Left ventricle myocardium inferior (tissue), 1 donor: ENCODE results near the gene FARP1. TPM values are rescaled to one million over a fixed set of nuclear protein-coding genes. Genes with fewer than 3 reads are reported as not detected.

Experiments
- DNase-seq: peaks from one replicate; pipeline ENCODE4 v3.0.0-alpha.2; 2020
- H3K27ac ChIP-seq: fragments of 200-600 bp; replicated peaks from 2 replicates; pipeline ENCODE4 v1.8.0; 2021
- H3K27me3 ChIP-seq: fragments of 200-600 bp; 2 replicates; pipeline ENCODE4 v1.8.0; 2021; ENCODE audit warnings: low read depth
- H3K36me3 ChIP-seq: fragments of 200-600 bp; 2 replicates; pipeline ENCODE4 v1.8.0; 2021
- H3K4me1 ChIP-seq: fragments of 200-600 bp; 2 replicates; pipeline ENCODE4 v1.8.0; 2021
- H3K4me3 ChIP-seq: fragments of 200-600 bp; 2 replicates; pipeline ENCODE4 v1.8.0; 2021; ENCODE audit warnings: mild to moderate bottlenecking, moderate library complexity
- H3K9me3 ChIP-seq: fragments of 200-600 bp; replicated peaks from 2 replicates; pipeline ENCODE4 v1.8.0; 2021
- intact Hi-C: fragments of 100-400 bp; cut with micrococcal nuclease; formaldehyde crosslinking; loops from one replicate; pipeline ENCODE4 v1.11.0; 2022
- total RNA-seq: library from RNA; stranded (reverse); fragmentation: NEBNext Ultra II Directional; extraction: Animal tissue kit (Norgen Biotek cat#: 25700); gene quantifications from one replicate; pipeline ENCODE4 v1.2.1, GENCODE V29; 2021
- TF ChIP-seq, protein P1 (sequence below): fragments of 200-600 bp; IDR thresholded peaks from 2 replicates; pipeline ENCODE4 v1.8.0; 2021; ENCODE audit warnings: antibody characterized with exemption, mild to moderate bottlenecking, borderline replicate concordance
- donor health status: DM: no; HTN: yes; CAD: no; lungs with severe emphysema.

Gene FARP1
- total RNA-seq, 1 donor from 2014 or later, result 17.6 TPM

DNA sequence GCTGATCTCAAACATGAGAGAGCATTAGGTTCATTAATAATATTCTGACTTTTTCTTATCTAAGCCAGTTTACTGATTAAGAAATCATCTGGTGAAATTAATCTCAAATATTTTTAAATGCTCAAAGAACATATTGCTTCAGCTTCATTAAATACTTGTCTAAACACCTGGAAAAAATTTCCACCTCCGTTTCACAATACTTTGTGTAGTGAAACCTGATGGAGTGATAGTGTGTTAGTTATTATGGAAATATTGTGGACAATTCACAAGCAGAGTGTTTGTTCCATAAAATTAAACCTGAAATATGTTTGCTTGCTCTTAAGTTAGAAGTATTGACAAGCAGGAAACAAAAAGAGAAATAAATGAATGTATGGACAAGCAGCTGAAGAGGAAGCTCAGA lies 91.5 kb downstream of the FARP1 start:
- H3K9me3 ChIP-seq, result no peaks in the 10 kb centered on the region
- no peak overlapping the region for H3K4me3 ChIP-seq
- no peak for DNase-seq
- H3K27me3 ChIP-seq, result no peaks in the 10 kb centered on the region
- H3K4me1 ChIP-seq, result peaks cover 11% of the 10 kb centered on the region
- TF ChIP-seq, protein P1, sequence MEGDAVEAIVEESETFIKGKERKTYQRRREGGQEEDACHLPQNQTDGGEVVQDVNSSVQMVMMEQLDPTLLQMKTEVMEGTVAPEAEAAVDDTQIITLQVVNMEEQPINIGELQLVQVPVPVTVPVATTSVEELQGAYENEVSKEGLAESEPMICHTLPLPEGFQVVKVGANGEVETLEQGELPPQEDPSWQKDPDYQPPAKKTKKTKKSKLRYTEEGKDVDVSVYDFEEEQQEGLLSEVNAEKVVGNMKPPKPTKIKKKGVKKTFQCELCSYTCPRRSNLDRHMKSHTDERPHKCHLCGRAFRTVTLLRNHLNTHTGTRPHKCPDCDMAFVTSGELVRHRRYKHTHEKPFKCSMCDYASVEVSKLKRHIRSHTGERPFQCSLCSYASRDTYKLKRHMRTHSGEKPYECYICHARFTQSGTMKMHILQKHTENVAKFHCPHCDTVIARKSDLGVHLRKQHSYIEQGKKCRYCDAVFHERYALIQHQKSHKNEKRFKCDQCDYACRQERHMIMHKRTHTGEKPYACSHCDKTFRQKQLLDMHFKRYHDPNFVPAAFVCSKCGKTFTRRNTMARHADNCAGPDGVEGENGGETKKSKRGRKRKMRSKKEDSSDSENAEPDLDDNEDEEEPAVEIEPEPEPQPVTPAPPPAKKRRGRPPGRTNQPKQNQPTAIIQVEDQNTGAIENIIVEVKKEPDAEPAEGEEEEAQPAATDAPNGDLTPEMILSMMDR, result no peak
- no peaks in the 10 kb centered on the region for H3K36me3 ChIP-seq
- intact Hi-C loops, result no loop called here
- H3K27ac ChIP-seq, result no peak overlapping the region

DNA sequence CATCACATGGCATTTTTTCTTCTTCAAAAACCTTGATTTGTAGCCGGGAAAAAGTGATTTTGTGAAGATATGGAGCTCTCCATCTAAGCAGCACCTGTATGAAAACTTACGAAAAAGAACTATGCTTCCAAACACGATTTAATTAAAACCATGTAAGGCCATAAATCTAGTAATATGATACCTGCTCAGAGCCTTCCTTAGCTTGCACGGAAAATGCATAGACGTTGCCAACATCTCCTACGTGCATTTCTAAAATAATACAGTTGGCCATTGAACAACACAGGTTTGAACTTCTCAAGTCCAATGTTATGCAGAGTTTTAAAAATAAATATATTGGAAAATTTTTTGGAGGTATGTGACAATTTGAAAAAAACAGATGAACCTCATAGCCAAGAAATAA lies 93.3 kb downstream of the FARP1 start:
- H3K9me3 ChIP-seq, result no peaks in the 10 kb centered on the region
- no peak overlapping the region for H3K27ac ChIP-seq
- DNase-seq, result no peak
- H3K27me3 ChIP-seq, result no peaks in the 10 kb centered on the region
- no peaks in the 10 kb centered on the region for H3K36me3 ChIP-seq
- peaks cover 11% of the 10 kb centered on the region for H3K4me1 ChIP-seq
- TF ChIP-seq, protein P1, result no peak
- no peak overlapping the region for H3K4me3 ChIP-seq
- intact Hi-C loops, result no loop called here

DNA sequence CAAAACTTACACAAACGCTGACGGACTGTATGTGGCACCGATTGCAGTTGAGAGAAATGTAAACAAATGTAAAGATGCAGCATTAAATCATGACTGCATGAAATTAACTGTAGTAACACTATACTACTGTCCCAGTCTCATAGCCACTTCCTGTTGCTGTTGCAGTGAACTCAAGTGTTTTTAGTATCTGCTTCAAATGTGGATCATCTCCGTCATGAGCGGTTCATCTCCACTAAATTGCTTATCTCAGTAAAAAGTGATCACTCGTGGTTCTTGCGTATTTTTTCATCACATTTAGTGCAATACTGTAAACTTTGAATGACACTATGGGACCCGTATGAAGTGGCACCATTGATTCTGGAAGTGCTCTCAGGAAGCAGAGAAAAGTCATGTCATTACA lies 94.4 kb downstream of the FARP1 start:
- intact Hi-C loops, result no loop called here
- Histone ChIP-seq H3K27me3 (no peaks in the 10 kb centered on the region), H3K4me3 (no peak overlapping the region), H3K9me3 (no peaks in the 10 kb centered on the region), H3K36me3 (no peaks in the 10 kb centered on the region), H3K4me1 (peaks cover 11% of the 10 kb centered on the region), H3K27ac (no peak overlapping the region)
- TF ChIP-seq, protein P1, result no peak
- no peak for DNase-seq

DNA sequence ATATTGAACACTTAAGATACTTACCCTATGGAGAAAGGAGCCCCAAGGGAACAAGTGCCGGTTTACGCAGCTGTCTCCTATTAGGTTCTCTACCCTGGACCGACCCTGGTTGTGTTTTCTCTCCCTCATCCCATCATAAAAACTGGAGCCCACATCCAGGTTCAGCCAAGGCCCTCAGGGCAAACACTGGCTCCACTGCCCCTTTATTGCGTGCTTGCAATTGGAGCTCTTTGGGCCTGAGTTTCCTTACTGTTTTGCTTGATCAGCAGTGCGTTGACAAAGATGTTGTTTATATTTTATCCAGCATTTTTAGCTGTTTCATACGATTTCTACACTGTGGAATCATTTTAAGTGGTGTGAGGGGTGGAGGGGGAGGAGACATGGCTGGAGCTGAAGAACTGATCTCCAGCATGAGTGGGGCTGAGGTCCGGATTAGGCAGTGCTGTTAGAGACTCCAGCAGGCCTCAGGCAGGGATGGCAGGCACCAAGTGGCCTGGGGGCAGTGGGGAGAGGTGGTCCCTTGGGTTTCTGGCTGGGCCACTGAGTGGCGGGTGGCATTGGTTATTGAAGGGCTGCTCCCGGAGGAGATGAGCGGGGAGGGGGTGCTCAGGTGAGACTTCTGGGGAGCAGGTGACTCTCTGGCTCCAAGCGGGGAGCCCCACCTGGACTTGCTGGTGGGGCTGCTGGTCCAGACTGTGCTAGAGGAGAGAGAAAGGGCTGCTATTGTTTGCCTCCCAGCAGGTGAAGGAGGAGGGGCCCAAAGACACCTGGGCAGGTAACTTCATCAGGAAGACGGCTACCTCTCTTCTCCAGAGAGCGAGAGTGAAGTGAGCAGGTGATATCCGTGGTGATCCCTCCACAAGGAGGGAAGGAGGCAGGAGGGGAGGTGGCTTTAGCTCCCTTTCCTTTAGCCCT lies 96.5 kb downstream of the FARP1 start:
- TF ChIP-seq, protein P1, result no peak
- no peak for DNase-seq
- Histone ChIP-seq H3K27ac (no peak overlapping the region), H3K4me3 (no peak overlapping the region), H3K27me3 (no peaks in the 10 kb centered on the region), H3K9me3 (no peaks in the 10 kb centered on the region), H3K36me3 (no peaks in the 10 kb centered on the region), H3K4me1 (no peaks in the 10 kb centered on the region)
- intact Hi-C loops, result no loop called here

DNA sequence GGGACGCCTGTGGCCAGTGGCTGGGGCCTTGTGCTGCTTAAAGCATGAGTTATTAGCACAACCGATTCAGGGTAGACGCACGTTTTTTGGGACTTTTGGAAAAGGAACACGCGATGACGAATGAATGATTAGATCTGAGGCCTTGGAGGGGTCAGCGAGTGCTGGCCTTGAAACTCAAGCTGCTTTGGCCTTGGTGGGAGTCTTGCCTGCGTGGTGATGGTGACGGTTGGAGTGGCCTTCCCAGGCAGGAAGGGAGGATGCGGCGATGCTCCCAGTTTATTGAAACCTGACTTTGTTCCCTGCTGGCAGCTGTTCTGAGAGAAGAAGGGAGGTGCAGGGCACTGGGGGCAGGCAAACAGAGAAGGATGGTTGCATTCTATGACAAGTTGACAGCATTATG lies 97.2 kb downstream of the FARP1 start:
- H3K9me3 ChIP-seq, result no peaks in the 10 kb centered on the region
- no peaks in the 10 kb centered on the region for H3K27me3 ChIP-seq
- TF ChIP-seq, protein P1, result no peak
- H3K36me3 ChIP-seq, result no peaks in the 10 kb centered on the region
- intact Hi-C loops, result no loop called here
- H3K27ac ChIP-seq, result no peak overlapping the region
- no peak overlapping the region for H3K4me3 ChIP-seq
- peaks cover under 1% of the 10 kb centered on the region for H3K4me1 ChIP-seq
- no peak for DNase-seq
